HG02610 (cell line): ENCODE results near the gene IGSF21.
"Not testable (repeated sequence)": the region's sequence is repeated elsewhere in the genome, so short reads cannot be mapped to it uniquely, and the experiment has no call there.

Source experiments
- ATAC-seq: cut with Tn5 transposase; IDR thresholded peaks from one replicate; pipeline ENCODE4 v1.9.1; 2021; ENCODE audit warnings: mild to moderate bottlenecking, moderate library complexity; ENCODE audit not compliant: unreplicated experiment

Gene IGSF21

GRCh38 chr1:18144916-18145647, 37.5 kb downstream of the IGSF21 start:
- ATAC-seq: no peak

GRCh38 chr1:18145851-18146618, 38.4 kb downstream of the IGSF21 start:
- no peak for ATAC-seq

- ATAC-seq: no peak
Measured at GRCh38 chr1:18146886-18147285, 39.3 kb downstream of the IGSF21 start.

- no peak for ATAC-seq
Measured at GRCh38 chr1:18147672-18148071, 40.1 kb downstream of the IGSF21 start.

- ATAC-seq: no peak
Measured at GRCh38 chr1:18148461-18148860, 40.9 kb downstream of the IGSF21 start.

GRCh38 chr1:18149027-18149641, 41.5 kb downstream of the IGSF21 start:
- no peak for ATAC-seq

GRCh38 chr1:18151436-18152122, 44.0 kb downstream of the IGSF21 start:
- no peak for ATAC-seq

- no peak for ATAC-seq
Measured at GRCh38 chr1:18154430-18155194, 47.0 kb downstream of the IGSF21 start.

GRCh38 chr1:18155881-18156385, 48.3 kb downstream of the IGSF21 start:
- no peak for ATAC-seq

- no peak for ATAC-seq
Measured at GRCh38 chr1:18157352-18157751, 49.8 kb downstream of the IGSF21 start.

- no peak for ATAC-seq
Measured at GRCh38 chr1:18157968-18158367, 50.4 kb downstream of the IGSF21 start.

- no peak for ATAC-seq
Measured at GRCh38 chr1:18158714-18159113, 51.1 kb downstream of the IGSF21 start.

- no peak for ATAC-seq
Measured at GRCh38 chr1:18160290-18160942, 52.8 kb downstream of the IGSF21 start.

- ATAC-seq: no peak
Measured at GRCh38 chr1:18161690-18162089, 54.1 kb downstream of the IGSF21 start.

GRCh38 chr1:18165640-18166039, 58.0 kb downstream of the IGSF21 start:
- ATAC-seq: not testable (repeated sequence)

GRCh38 chr1:18166341-18166740, 58.7 kb downstream of the IGSF21 start:
- no peak for ATAC-seq

- ATAC-seq: no peak
Measured at GRCh38 chr1:18166929-18167328, 59.3 kb downstream of the IGSF21 start.

- ATAC-seq: no peak
Measured at GRCh38 chr1:18170444-18170843, 62.8 kb downstream of the IGSF21 start.

- no peak for ATAC-seq
Measured at GRCh38 chr1:18174037-18174436, 66.4 kb downstream of the IGSF21 start.

- no peak for ATAC-seq
Measured at GRCh38 chr1:18175051-18175450, 67.5 kb downstream of the IGSF21 start.
